GM12874 (cell line): Measurements from ENCODE around the gene CCND2.

Experiments
- CTCF ChIP-seq: IDR thresholded peaks from 2 replicates; pipeline ENCODE4 v1.5.1; 2011; ENCODE audit warnings: low read depth, mild to moderate bottlenecking, control low read depth, low read length, moderate library complexity; ENCODE audit not compliant: insufficient read depth

Gene CCND2

GRCh38 chr12:4259099-4259498 lies 14.5 kb upstream of the CCND2 start:
- no peak for TF ChIP-seq CTCF

GRCh38 chr12:4261655-4262054 lies 11.9 kb upstream of the CCND2 start:
- no peak for TF ChIP-seq CTCF

GRCh38 chr12:4265280-4265679 lies 8.3 kb upstream of the CCND2 start:
- TF ChIP-seq CTCF, result no peak

GRCh38 chr12:4266990-4267389 lies 6.6 kb upstream of the CCND2 start:
- TF ChIP-seq CTCF, result no peak

GRCh38 chr12:4267704-4268328 lies 5.7 kb upstream of the CCND2 start:
- TF ChIP-seq CTCF, result no peak

GRCh38 chr12:4268329-4269181 lies 5.0 kb upstream of the CCND2 start:
- TF ChIP-seq CTCF, result no peak

GRCh38 chr12:4269279-4269991 lies 4.1 kb upstream of the CCND2 start:
- peak; percentile 40 for TF ChIP-seq CTCF
